ENCODE results near the gene RNF151.

RNF151 gene

DNA sequence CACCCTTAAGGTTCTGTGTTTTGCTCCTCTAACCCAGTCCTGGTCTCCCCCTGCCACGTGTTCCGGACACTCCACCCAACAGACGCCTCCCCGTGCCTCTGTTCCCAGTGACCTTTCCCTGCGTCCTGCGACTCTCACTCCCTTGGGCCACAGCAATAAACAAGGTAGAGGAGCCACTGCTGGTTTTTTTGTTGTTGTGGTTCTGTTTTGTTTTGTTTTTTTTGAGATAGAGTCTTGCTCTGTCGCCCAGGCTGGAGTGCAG is 49.2 kb downstream of the RNF151 start:
- Histone ChIP-seq H3K27me3 (ENCODE audit: low read depth, low read length) (no peaks in the 10 kb centered on the region), H2AFZ (ENCODE audit: low read depth, low read length) (no peak overlapping the region), H3K27ac (ENCODE audit: low read length) (no peak overlapping the region), H3K4me1 (ENCODE audit: low read length) (peaks cover under 1% of the 10 kb centered on the region), H3K4me2 (ENCODE audit: low read length) (no peak overlapping the region), H3K79me2 (ENCODE audit: low read length) (no peaks in the 10 kb centered on the region), H4K20me1 (ENCODE audit: insufficient read depth, low read length) (no peaks in the 10 kb centered on the region), H3K4me3 (ENCODE audit: low read length) (no peak overlapping the region), H3K36me3 (replicated peaks; ENCODE audit: low read depth, low read length) (no peaks in the 10 kb centered on the region), H3K9ac (ENCODE audit: low read length) (no peak overlapping the region), H3K9me3 (ENCODE audit: insufficient read depth, low read length) (no peaks in the 10 kb centered on the region)
- no peak for TF ChIP-seq EZH2phosphoT487 (IDR thresholded peaks at IDR 0.05; ENCODE audit: low read depth)
- TF ChIP-seq, protein P1, sequence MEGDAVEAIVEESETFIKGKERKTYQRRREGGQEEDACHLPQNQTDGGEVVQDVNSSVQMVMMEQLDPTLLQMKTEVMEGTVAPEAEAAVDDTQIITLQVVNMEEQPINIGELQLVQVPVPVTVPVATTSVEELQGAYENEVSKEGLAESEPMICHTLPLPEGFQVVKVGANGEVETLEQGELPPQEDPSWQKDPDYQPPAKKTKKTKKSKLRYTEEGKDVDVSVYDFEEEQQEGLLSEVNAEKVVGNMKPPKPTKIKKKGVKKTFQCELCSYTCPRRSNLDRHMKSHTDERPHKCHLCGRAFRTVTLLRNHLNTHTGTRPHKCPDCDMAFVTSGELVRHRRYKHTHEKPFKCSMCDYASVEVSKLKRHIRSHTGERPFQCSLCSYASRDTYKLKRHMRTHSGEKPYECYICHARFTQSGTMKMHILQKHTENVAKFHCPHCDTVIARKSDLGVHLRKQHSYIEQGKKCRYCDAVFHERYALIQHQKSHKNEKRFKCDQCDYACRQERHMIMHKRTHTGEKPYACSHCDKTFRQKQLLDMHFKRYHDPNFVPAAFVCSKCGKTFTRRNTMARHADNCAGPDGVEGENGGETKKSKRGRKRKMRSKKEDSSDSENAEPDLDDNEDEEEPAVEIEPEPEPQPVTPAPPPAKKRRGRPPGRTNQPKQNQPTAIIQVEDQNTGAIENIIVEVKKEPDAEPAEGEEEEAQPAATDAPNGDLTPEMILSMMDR (IDR thresholded peaks at IDR 0.05; ENCODE audit: low read depth, low read length) = no peak

DNA sequence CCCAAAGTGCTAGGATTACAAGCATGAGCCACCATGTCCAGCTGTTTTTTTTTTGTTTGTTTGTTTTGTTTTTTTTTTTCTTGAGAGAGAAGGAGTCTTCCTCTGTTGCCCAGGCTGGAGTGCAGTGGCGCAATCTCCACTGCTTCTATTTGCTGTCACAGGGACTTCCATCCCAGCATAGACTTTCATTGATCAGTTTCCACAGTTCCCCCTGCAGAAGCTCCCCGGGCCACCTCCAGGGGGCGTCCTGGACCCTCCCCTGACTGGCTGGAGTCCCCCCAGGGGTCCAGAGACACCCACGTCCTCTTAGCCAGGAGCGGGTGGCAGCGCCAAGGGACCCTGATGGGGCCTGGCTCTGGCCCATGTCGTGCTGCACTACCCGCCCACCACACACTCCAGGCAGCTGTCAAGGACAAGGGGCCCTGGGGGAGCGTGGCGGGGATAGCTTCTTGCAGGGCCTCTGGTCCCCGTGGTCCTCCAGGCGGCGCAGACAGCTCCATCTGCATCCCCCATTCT is 49.8 kb downstream of the RNF151 start:
- no peak overlapping the region for H2AFZ ChIP-seq (ENCODE audit: low read depth, low read length)
- H3K4me2 ChIP-seq (ENCODE audit: low read length) = no peak overlapping the region

More for the DNA sequence above, 49.8 kb downstream of the RNF151 start:
- Histone ChIP-seq H3K4me1 (ENCODE audit: low read length) (no peaks in the 10 kb centered on the region), H3K27me3 (ENCODE audit: low read depth, low read length) (no peaks in the 10 kb centered on the region), H3K9ac (ENCODE audit: low read length) (no peak overlapping the region), H3K9me3 (ENCODE audit: insufficient read depth, low read length) (no peaks in the 10 kb centered on the region), H3K4me3 (ENCODE audit: low read length) (no peak overlapping the region), H3K79me2 (ENCODE audit: low read length) (no peaks in the 10 kb centered on the region), H4K20me1 (ENCODE audit: insufficient read depth, low read length) (no peaks in the 10 kb centered on the region), H3K27ac (ENCODE audit: low read length) (no peak overlapping the region), H3K36me3 (replicated peaks; ENCODE audit: low read depth, low read length) (no peaks in the 10 kb centered on the region)
- TF ChIP-seq, protein P1 (IDR thresholded peaks at IDR 0.05; ENCODE audit: low read depth, low read length) = peak; percentile 53
- no peak for TF ChIP-seq EZH2phosphoT487 (IDR thresholded peaks at IDR 0.05; ENCODE audit: low read depth)

Measured in OCI-LY3 (cell line).